Sigmoid colon (tissue), 4 donors: Measurements from ENCODE around the gene PPP1R12B.

Experiments
- EP300 ChIP-seq, 4 donors: sonication (generic); formaldehyde crosslinking; IDR thresholded peaks; one replicate each; pipeline ENCODE4 v1.6.1; 2017; ENCODE audit warnings: antibody characterized with exemption in 4 of 4
- POLR2A ChIP-seq, 2 donors: fragments of 450-650 bp; IDR thresholded peaks; one replicate each; pipeline ENCODE4 v1.6.1; 2016; ENCODE audit warnings: antibody characterized with exemption in 2 of 2, mild to moderate bottlenecking in 2 of 2, moderate library complexity in 2 of 2
- POLR2AphosphoS5 ChIP-seq, 4 donors: sonication (generic); formaldehyde crosslinking; IDR thresholded peaks; one replicate each; pipeline ENCODE4 v1.6.1; 2017; ENCODE audit warnings: antibody characterized with exemption in 4 of 4
- TF ChIP-seq, protein P1 (sequence below), 4 experiments: fragments of 450-650 bp in 3 of 4; fragments of 200-600 bp in 1 of 4; IDR thresholded peaks; one replicate each; pipeline ENCODE4 v1.5.1; 2016 to 2019; ENCODE audit warnings: antibody characterized with exemption in 4 of 4, mild to moderate bottlenecking in 3 of 4, moderate library complexity in 2 of 4

DNA sequence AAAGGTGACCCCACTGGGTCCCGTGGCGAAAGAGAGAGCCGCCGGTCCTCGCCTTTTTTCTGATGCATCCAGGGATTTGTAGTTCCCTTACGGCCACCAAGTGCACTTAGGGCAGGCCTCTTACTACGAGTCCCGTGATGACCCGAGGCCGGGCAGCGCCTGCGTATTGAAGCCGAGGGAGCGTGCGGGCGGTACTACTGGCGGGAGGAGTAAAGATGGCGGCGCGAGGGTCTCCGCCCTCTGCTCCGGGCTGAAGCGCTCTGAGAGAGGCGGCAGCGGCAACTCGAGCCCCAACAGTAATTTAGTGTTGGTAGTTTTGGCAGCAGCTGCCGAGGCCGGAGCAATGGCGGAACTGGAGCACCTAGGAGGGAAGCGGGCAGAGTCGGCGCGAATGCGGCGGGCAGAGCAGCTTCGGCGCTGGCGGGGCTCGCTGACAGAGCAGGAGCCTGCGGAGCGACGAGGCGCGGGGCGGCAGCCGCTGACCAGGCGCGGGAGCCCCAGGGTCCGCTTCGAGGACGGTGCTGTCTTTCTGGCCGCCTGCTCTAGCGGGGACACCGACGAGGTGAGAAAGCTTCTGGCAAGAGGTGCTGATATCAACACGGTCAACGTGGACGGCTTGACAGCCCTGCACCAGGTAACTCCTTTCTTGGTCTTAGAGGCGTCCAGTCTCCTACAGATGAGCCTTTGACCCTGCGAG, at the start of gene PPP1R12B:
- TF ChIP-seq, protein P1, sequence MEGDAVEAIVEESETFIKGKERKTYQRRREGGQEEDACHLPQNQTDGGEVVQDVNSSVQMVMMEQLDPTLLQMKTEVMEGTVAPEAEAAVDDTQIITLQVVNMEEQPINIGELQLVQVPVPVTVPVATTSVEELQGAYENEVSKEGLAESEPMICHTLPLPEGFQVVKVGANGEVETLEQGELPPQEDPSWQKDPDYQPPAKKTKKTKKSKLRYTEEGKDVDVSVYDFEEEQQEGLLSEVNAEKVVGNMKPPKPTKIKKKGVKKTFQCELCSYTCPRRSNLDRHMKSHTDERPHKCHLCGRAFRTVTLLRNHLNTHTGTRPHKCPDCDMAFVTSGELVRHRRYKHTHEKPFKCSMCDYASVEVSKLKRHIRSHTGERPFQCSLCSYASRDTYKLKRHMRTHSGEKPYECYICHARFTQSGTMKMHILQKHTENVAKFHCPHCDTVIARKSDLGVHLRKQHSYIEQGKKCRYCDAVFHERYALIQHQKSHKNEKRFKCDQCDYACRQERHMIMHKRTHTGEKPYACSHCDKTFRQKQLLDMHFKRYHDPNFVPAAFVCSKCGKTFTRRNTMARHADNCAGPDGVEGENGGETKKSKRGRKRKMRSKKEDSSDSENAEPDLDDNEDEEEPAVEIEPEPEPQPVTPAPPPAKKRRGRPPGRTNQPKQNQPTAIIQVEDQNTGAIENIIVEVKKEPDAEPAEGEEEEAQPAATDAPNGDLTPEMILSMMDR (IDR thresholded peaks at IDR 0.05): no peak
- TF ChIP-seq EP300 (IDR thresholded peaks at IDR 0.05) (no peak), POLR2A (IDR thresholded peaks at IDR 0.05) (peak in 1 of 2 donors; percentile 53), POLR2AphosphoS5 (IDR thresholded peaks at IDR 0.05) (peak; percentile 49 to 84 (median 76))
